ENCODE data around the gene STYXL1. TPM values are rescaled to one million over a fixed set of nuclear protein-coding genes. Genes with fewer than 3 reads are reported as not detected.

STYXL1 gene
- polyA plus RNA-seq, 3 donors, result 42.8 to 54.1 (median 53.0) TPM

- DNase-seq (ENCODE audit: low read depth in 3 of 3, low spot score in 2 of 3), result no peak
Observed at GRCh38 chr7:75962607-75963380, 85.0 kb downstream of the STYXL1 start.

GRCh38 chr7:75961218-75961617 is 86.6 kb downstream of the STYXL1 start:
- no peak for DNase-seq (ENCODE audit: low read depth in 3 of 3, low spot score in 2 of 3)

- DNase-seq (ENCODE audit: low read depth in 3 of 3, low spot score in 2 of 3), result no peak
Observed at GRCh38 chr7:75960372-75960771, 87.4 kb downstream of the STYXL1 start.

GRCh38 chr7:75958802-75959543 is 88.8 kb downstream of the STYXL1 start:
- no peak for DNase-seq (ENCODE audit: low read depth in 3 of 3, low spot score in 2 of 3)

- DNase-seq (ENCODE audit: low read depth in 3 of 3, low spot score in 2 of 3), result no peak
Observed at GRCh38 chr7:75957021-75957736, 90.6 kb downstream of the STYXL1 start.

GRCh38 chr7:75955331-75955955 is 92.4 kb downstream of the STYXL1 start:
- DNase-seq (ENCODE audit: low read depth in 3 of 3, low spot score in 2 of 3), result no peak

- DNase-seq (ENCODE audit: low read depth in 3 of 3, low spot score in 2 of 3), result no peak
Observed at GRCh38 chr7:75953931-75954330, 93.9 kb downstream of the STYXL1 start.

GRCh38 chr7:75953431-75953830 is 94.4 kb downstream of the STYXL1 start:
- no peak for DNase-seq (ENCODE audit: low read depth in 3 of 3, low spot score in 2 of 3)

- DNase-seq (ENCODE audit: low read depth in 3 of 3, low spot score in 2 of 3), result no peak
Observed at GRCh38 chr7:75951506-75951905, 96.3 kb downstream of the STYXL1 start.

GRCh38 chr7:75950111-75950681 is 97.6 kb downstream of the STYXL1 start:
- no peak for DNase-seq (ENCODE audit: low read depth in 3 of 3, low spot score in 2 of 3)

GRCh38 chr7:75948179-75948578 is 99.6 kb downstream of the STYXL1 start:
- DNase-seq (ENCODE audit: low read depth in 3 of 3, low spot score in 2 of 3), result no peak

Other genes starting within 250 kb of the STYXL1 start
- under 1 TPM in 1 of 3 donors, not detected in 2; 0.36 TPM for gene CCL24, start 234.2 kb downstream of the STYXL1 start, polyA plus RNA-seq (ENCODE audit: insufficient read length in 3 of 3)
- gene RHBDD2, start 169.0 kb downstream of the STYXL1 start, polyA plus RNA-seq (ENCODE audit: insufficient read length in 3 of 3), result 10 to 100 TPM; 55.4 to 65.8 (median 55.4) TPM
- gene POR, start 132.8 kb downstream of the STYXL1 start, polyA plus RNA-seq (ENCODE audit: insufficient read length in 3 of 3), result 10 to 100 TPM; 53.9 to 56.4 (median 55.2) TPM
- gene TMEM120A, start 53.4 kb downstream of the STYXL1 start, polyA plus RNA-seq (ENCODE audit: insufficient read length in 3 of 3), result 10 to 100 TPM; 50.8 to 63.5 (median 62.2) TPM
- gene MDH2, start 106 bp upstream of the STYXL1 start, polyA plus RNA-seq (ENCODE audit: insufficient read length in 3 of 3), result 100 to 1,000 TPM; 204 to 221 (median 212) TPM
- gene SRRM3, start 153.9 kb upstream of the STYXL1 start, polyA plus RNA-seq (ENCODE audit: insufficient read length in 3 of 3), result 1 to 10 TPM in 2 of 3 donors, under 1 TPM in 1; 0.86 to 2.3 (median 1.1) TPM